H1 (cell line): Measurements from ENCODE around the gene FAR1. TPM values are rescaled to one million over a fixed set of nuclear protein-coding genes. Genes with fewer than 3 reads are reported as not detected.

Experiments
- CTCF ChIA-PET: fragments of 300-600 bp; sonication (Branson Sonifier 250); formaldehyde crosslinking; loops from one replicate; lab custom pipeline; 2021; ENCODE audit not compliant: partially characterized antibody; lab: Charles Lee
- POLR2A ChIA-PET: fragments of 300-600 bp; sonication (Branson Sonifier 250); formaldehyde crosslinking; loops from one replicate; lab custom pipeline; 2021; ENCODE audit warnings: inconsistent platforms; ENCODE audit not compliant: partially characterized antibody; lab: Charles Lee
- DNase-seq, 2 experiments: peaks; one replicate each; pipeline versions ENCODE4 v3.0.0 to v3.0.0-alpha.2; 2010 to 2022; ENCODE audit warnings: low spot score in 2 of 2, low read depth in 1 of 2, mixed read lengths in 1 of 2
- FAIRE-seq: peaks from 2 replicates; lab custom pipeline; 2011; peaks lifted over from hg19 to GRCh38; lab: Jason Lieb, UNC
- H2AFZ ChIP-seq: 2 replicates; pipeline ENCODE4 v1.8.1; 2012; ENCODE audit warnings: low read length, inconsistent platforms
- H2AK5ac ChIP-seq: 2 replicates; pipeline ENCODE4 v1.6.1; 2013; ENCODE audit warnings: low read depth, low read length
- H2BK120ac ChIP-seq: replicated peaks from 2 replicates; pipeline ENCODE3; 2013; ENCODE audit warnings: low read depth, low read length, inconsistent platforms
- H2BK12ac ChIP-seq: 2 replicates; pipeline ENCODE4 v1.6.1; 2013; ENCODE audit warnings: low read depth, low read length
- H2BK15ac ChIP-seq: 2 replicates; pipeline ENCODE4 v1.6.1; 2013; ENCODE audit warnings: low read length
- H2BK20ac ChIP-seq: 2 replicates; pipeline ENCODE4 v1.6.1; 2013; ENCODE audit warnings: low read length
- H2BK5ac ChIP-seq: 2 replicates; pipeline ENCODE4 v1.6.1; 2013; ENCODE audit warnings: low read depth, low read length
- H3K14ac ChIP-seq: 2 replicates; pipeline ENCODE4 v1.6.1; 2013; ENCODE audit warnings: inconsistent platforms; ENCODE audit not compliant: insufficient read length
- H3K18ac ChIP-seq: 2 replicates; pipeline ENCODE4 v1.6.1; 2013; ENCODE audit warnings: low read length; ENCODE audit errors: extremely low read depth
- H3K23ac ChIP-seq: 2 replicates; pipeline ENCODE4 v1.6.1; 2013; ENCODE audit warnings: inconsistent platforms; ENCODE audit not compliant: insufficient read length
- H3K23me2 ChIP-seq: 2 replicates; pipeline ENCODE4 v1.6.1; 2013; ENCODE audit warnings: low read depth, low read length
- H3K27ac ChIP-seq: 2 replicates; pipeline ENCODE4 v1.6.1; 2011; ENCODE audit warnings: low read depth, low read length, inconsistent platforms
- H3K27me3 ChIP-seq, 4 experiments: replicated peaks in 1 of 4; 1 replicate in 1 of 4; 2 replicates in 3 of 4; pipeline versions ENCODE4 v1.6.1 to v1.8.1; 2011 to 2013; ENCODE audit warnings: low read length in 3 of 4, mild to moderate bottlenecking in 3 of 4, inconsistent platforms in 2 of 4, mixed read lengths in 2 of 4, moderate library complexity in 1 of 4; ENCODE audit not compliant: control insufficient read depth in 3 of 4, insufficient read depth in 3 of 4; ENCODE audit errors: extremely low read depth in 1 of 4
- H3K36me3 ChIP-seq, 4 experiments: 2 replicates each; pipeline versions ENCODE4 v1.6.1 to v1.8.1; 2011 to 2013; ENCODE audit warnings: mild to moderate bottlenecking in 4 of 4, low read length in 3 of 4, moderate library complexity in 2 of 4, control low read depth in 1 of 4, inconsistent platforms in 1 of 4; ENCODE audit not compliant: insufficient read depth in 4 of 4, control insufficient read depth in 2 of 4
- H3K4ac ChIP-seq: replicated peaks from 2 replicates; pipeline ENCODE3; 2013; ENCODE audit warnings: low read length, low read depth, mixed read lengths, inconsistent platforms; ENCODE audit not compliant: insufficient read length
- H3K4me1 ChIP-seq, 4 experiments: replicated peaks in 1 of 4; 1 replicate in 1 of 4; 2 replicates in 3 of 4; pipeline versions ENCODE4 v1.6.1 to v1.8.1; 2011 to 2013; ENCODE audit warnings: low read length in 3 of 4, inconsistent platforms in 2 of 4, mixed read lengths in 1 of 4; ENCODE audit not compliant: insufficient read depth in 4 of 4, control insufficient read depth in 3 of 4
- H3K4me2 ChIP-seq, 2 experiments: 2 replicates each; pipeline versions ENCODE4 v1.6.1 to v1.8.1; 2011 to 2013; ENCODE audit warnings: low read depth in 2 of 2, low read length in 2 of 2, control low read depth in 1 of 2, inconsistent platforms in 1 of 2, mild to moderate bottlenecking in 1 of 2; ENCODE audit not compliant: insufficient read depth in 1 of 2
- H3K4me3 ChIP-seq, 4 experiments: fragments of 200-600, 300-600 bp in 1 of 4; sonication (generic), shearing (Covaris generic), sonication (Bioruptor Twin) in 1 of 4; 2 replicates each; pipeline versions ENCODE4 v1.5.1 to v1.8.1; 2011 to 2016; ENCODE audit warnings: low read length in 4 of 4, low read depth in 3 of 4, control low read depth in 2 of 4, inconsistent platforms in 2 of 4, mild to moderate bottlenecking in 2 of 4, mixed read lengths in 1 of 4, moderate library complexity in 1 of 4; ENCODE audit not compliant: insufficient read depth in 2 of 4; ENCODE audit errors: extremely low read depth in 1 of 4
- H3K56ac ChIP-seq: replicated peaks from 2 replicates; pipeline ENCODE3; 2013; ENCODE audit warnings: low read depth, mild to moderate bottlenecking, mixed read lengths, low read length, inconsistent platforms; ENCODE audit not compliant: insufficient read length
- H3K79me1 ChIP-seq: 2 replicates; pipeline ENCODE4 v1.6.1; 2013; ENCODE audit warnings: low read depth, low read length, control low read depth
- H3K79me2 ChIP-seq, 2 experiments: 2 replicates each; pipeline versions ENCODE4 v1.6.1 to v1.8.1; 2012 to 2013; ENCODE audit warnings: low read length in 2 of 2, mild to moderate bottlenecking in 2 of 2, inconsistent platforms in 1 of 2; ENCODE audit not compliant: insufficient read depth in 2 of 2, control insufficient read depth in 1 of 2
- H3K9ac ChIP-seq, 4 experiments: replicated peaks in 1 of 4; 1 replicate in 1 of 4; 2 replicates in 3 of 4; pipeline versions ENCODE4 v1.6.1 to v1.8.1; 2011 to 2013; ENCODE audit warnings: low read depth in 3 of 4, low read length in 3 of 4, control low read depth in 2 of 4, mild to moderate bottlenecking in 2 of 4, moderate library complexity in 2 of 4, inconsistent platforms in 1 of 4; ENCODE audit errors: extremely low read depth in 1 of 4
- H3K9me3 ChIP-seq, 2 experiments: 2 replicates each; pipeline versions ENCODE4 v1.6.1 to v1.8.1; 2012 to 2013; ENCODE audit warnings: mild to moderate bottlenecking in 2 of 2, moderate library complexity in 2 of 2, control low read depth in 1 of 2, inconsistent platforms in 1 of 2, low read depth in 1 of 2, low read length in 1 of 2, mixed read lengths in 1 of 2; ENCODE audit not compliant: insufficient read depth in 2 of 2
- H4K20me1 ChIP-seq, 2 experiments: replicated peaks in 1 of 2; 2 replicates each; pipeline versions ENCODE3 to v1.8.1; 2011 to 2013; ENCODE audit warnings: inconsistent platforms in 2 of 2, low read length in 2 of 2, mild to moderate bottlenecking in 1 of 2; ENCODE audit not compliant: insufficient read depth in 2 of 2, control insufficient read depth in 1 of 2
- H4K5ac ChIP-seq: 2 replicates; pipeline ENCODE4 v1.6.1; 2013; ENCODE audit warnings: low read length, low read depth, mixed read lengths, inconsistent platforms; ENCODE audit not compliant: insufficient read length
- H4K8ac ChIP-seq: 2 replicates; pipeline ENCODE4 v1.8.0; 2013; ENCODE audit warnings: mild to moderate bottlenecking, moderate library complexity, low read length, inconsistent platforms; ENCODE audit not compliant: insufficient read depth; ENCODE audit errors: extremely low read depth
- H4K91ac ChIP-seq: replicated peaks from 2 replicates; pipeline ENCODE3; 2013; ENCODE audit warnings: low read length, mixed read lengths, inconsistent platforms; ENCODE audit not compliant: insufficient read length
- BRCA1 ChIP-seq: IDR thresholded peaks from 2 replicates; pipeline ENCODE4 v1.6.1; 2012; ENCODE audit warnings: low read depth, low read length, improper control_type of control experiment
- CHD2 ChIP-seq: IDR thresholded peaks from 2 replicates; pipeline ENCODE4 v1.6.1; 2012; ENCODE audit warnings: low read length, improper control_type of control experiment
- CTCF ChIP-seq, 3 experiments: IDR thresholded peaks; 1 replicate in 2 of 3; 2 replicates in 1 of 3; pipeline versions ENCODE4 v1.5.1 to v1.6.1; 2011; ENCODE audit warnings: low read length in 3 of 3, mild to moderate bottlenecking in 3 of 3, inconsistent platforms in 2 of 3, low read depth in 1 of 3, moderate library complexity in 1 of 3; ENCODE audit not compliant: insufficient read depth in 1 of 3; ENCODE audit errors: control extremely low read depth in 1 of 3
- HDAC2 ChIP-seq, 2 experiments: fragments of 300-600 bp in 1 of 2; sonication (generic) in 1 of 2; IDR thresholded peaks; 2 replicates each; pipeline ENCODE4 v1.6.1; 2011 to 2012; ENCODE audit warnings: low read depth in 2 of 2, low read length in 2 of 2, mild to moderate bottlenecking in 2 of 2, moderate library complexity in 2 of 2, borderline replicate concordance in 1 of 2, inconsistent platforms in 1 of 2
- KDM1A ChIP-seq: fragments of 200-600, 300-600 bp; sonication (generic); IDR thresholded peaks from 2 replicates; pipeline ENCODE4 v1.7.1; 2016; ENCODE audit warnings: mild to moderate bottlenecking, low read length, borderline replicate concordance
- PHF8 ChIP-seq: fragments of 200-600 bp; sonication (generic); conservative IDR thresholded peaks from 2 replicates; pipeline ENCODE4 v1.7.1; 2012; ENCODE audit warnings: low read depth, mild to moderate bottlenecking, inconsistent platforms, low read length, moderate library complexity
- WGBS, 2 experiments: shearing (Covaris generic) in 1 of 2; methylation state at CpG; one replicate each; pipeline versions ENCODE4 v1.1.6 to v1.1.7; 2013 to 2015; ENCODE audit warnings: low lambda C conversion rate in 2 of 2, mixed read lengths in 2 of 2, inconsistent platforms in 1 of 2, low coverage in 1 of 2, missing lambda C conversion rate in 1 of 2; ENCODE audit not compliant: insufficient replicate concordance in 2 of 2, insufficient coverage in 1 of 2, insufficient read length in 1 of 2; ENCODE audit errors: extremely low coverage in 1 of 2, missing lambda C conversion rate in 1 of 2; 5-methylcytosine and 5-hydroxymethylcytosine counted together
- polyA plus RNA-seq, 7 experiments: library from polyadenylated mRNA; depleted of rRNA in 3 of 7; stranded (reverse) in 5 of 7; unstranded in 2 of 7; fragments of >200 nt in 5 of 7; fragments of 200-250 nt in 2 of 7; gene quantifications; 1 replicate in 5 of 7; 2 replicates in 1 of 7; 4 replicates in 1 of 7; pipeline versions ENCODE4 v1.2.1 to v1.2.3, GENCODE V29; 2011 to 2013; ENCODE audit warnings: missing spikeins in 2 of 7, mixed read lengths in 2 of 7
- total RNA-seq: library from RNA; stranded (reverse); fragmentation: NEBNext Ultra II Directional; extraction: Animal tissue kit (Norgen Biotek cat#: 25700); gene quantifications from 2 replicates; pipeline ENCODE4 v1.2.1, GENCODE V29; 2021

Gene FAR1
- total and polyA plus RNA-seq, 2 of the 8 experiments (the other 6 are each of a cell fraction or from before 2014, with no cell fraction given) = 29.7 to 68.5 TPM

GRCh38 chr11:13778345-13778744 is 109.9 kb downstream of the FAR1 start:
- FAIRE-seq = no peak
- Histone ChIP-seq H3K23me2 (no peaks in the 10 kb centered on the region), H3K36me3 (no peaks in the 10 kb centered on the region), H3K18ac (no peak overlapping the region), H3K27ac (no peak overlapping the region), H3K23ac (no peak overlapping the region), H2BK15ac (no peak overlapping the region), H2BK5ac (no peak overlapping the region)
- TF ChIP-seq KDM1A = peak; percentile 94; the same call in 1 of the 2 replicates
- no peak for TF ChIP-seq BRCA1
- TF ChIP-seq CTCF (IDR thresholded peaks at IDR 0.05; ENCODE audit: control extremely low read depth in 1 of 3, insufficient read depth in 1 of 3, low read depth in 1 of 3, low read length in 3 of 3) = no peak
- TF ChIP-seq CHD2 = no peak
- peak in 1 of 2 experiments; percentile 81; a peak in 1 of 4 replicates for TF ChIP-seq HDAC2 (IDR thresholded peaks at IDR 0.05; ENCODE audit: borderline replicate concordance in 1 of 2, low read depth in 2 of 2, low read length in 2 of 2)
- no peak for TF ChIP-seq PHF8
- TF ChIP-seq, all 59 proteins: peak for 2
- Histone ChIP-seq H3K79me2 (no peaks in the 10 kb centered on the region), H3K27me3 (no peaks in the 10 kb centered on the region), H3K56ac (no peak overlapping the region), H4K5ac (no peak overlapping the region), H2AK5ac (no peak overlapping the region), H4K20me1 (no peaks in the 10 kb centered on the region), H3K4me2 (peak overlapping the region in 1 of 2 experiments; percentile 58; a peak in 1 of 4 replicates), H2BK12ac (peak overlapping the region; percentile 1; the same call in 1 of the 2 replicates), H2AFZ (no peak overlapping the region), H3K9ac (no peak overlapping the region), H2BK120ac (no peak overlapping the region), H3K14ac (no peak overlapping the region), H4K91ac (peak overlapping the region; percentile 15), H2BK20ac (no peak overlapping the region), H3K9me3 (no peaks in the 10 kb centered on the region), H4K8ac (no peak overlapping the region), H3K4me1 (peaks cover 2 to 9% (median 5%) of the 10 kb centered on the region in 4 experiments; a peak in 5 of 7 replicates), H3K4me3 (no peak overlapping the region), H3K4ac (no peak overlapping the region), H3K79me1 (no peaks in the 10 kb centered on the region)
- ChIA-PET POLR2A (no interaction called here), CTCF (interaction anchor here (1.2 to 3.9 kb wide), 2 partner anchors 175 to 533 kb away, joined by 3 to 23 read pairs; no protein-coding TSS in a partner anchor)
- 91% methylated on average over 1 of the region's 1 CpG; no CpG with 5 or more reads in 1 of the 2 experiments for WGBS, 2 experiments
- no peak for DNase-seq
